Endothelial cell (in vitro differentiated cells): ENCODE measurements around the gene SWI5. TPM values are rescaled to one million over a fixed set of nuclear protein-coding genes. Genes with fewer than 3 reads are reported as not detected.

Experiments used
- DNase-seq: peaks from one replicate; pipeline ENCODE4 v3.0.0; 2021; ENCODE audit warnings: low spot score
- H3K27ac Mint-ChIP-seq: one replicate; pipeline ENCODE4 v1.8.0; 2021; ENCODE audit warnings: mixed read lengths, inconsistent platforms; ENCODE audit not compliant: unreplicated experiment
- H3K27me3 Mint-ChIP-seq: one replicate; pipeline ENCODE4 v1.8.0; 2021; ENCODE audit warnings: mild to moderate bottlenecking, moderate library complexity, mixed read lengths, inconsistent platforms; ENCODE audit not compliant: unreplicated experiment
- H3K36me3 Mint-ChIP-seq: one replicate; pipeline ENCODE4 v1.8.0; 2021; ENCODE audit warnings: mild to moderate bottlenecking, low read depth, mixed read lengths, inconsistent platforms; ENCODE audit not compliant: unreplicated experiment
- H3K4me1 Mint-ChIP-seq: one replicate; pipeline ENCODE4 v1.8.0; 2021; ENCODE audit warnings: mild to moderate bottlenecking, mixed read lengths, inconsistent platforms; ENCODE audit not compliant: unreplicated experiment
- H3K4me3 Mint-ChIP-seq: one replicate; pipeline ENCODE4 v1.8.0; 2021; ENCODE audit warnings: mild to moderate bottlenecking, mixed read lengths, inconsistent platforms; ENCODE audit not compliant: unreplicated experiment
- H3K9me3 Mint-ChIP-seq: one replicate; pipeline ENCODE4 v1.8.0; 2021; ENCODE audit warnings: mixed read lengths, inconsistent platforms; ENCODE audit not compliant: unreplicated experiment
- CTCF ChIP-seq: fragments of 200-600 bp; sonication (generic); IDR thresholded peaks from one replicate; pipeline ENCODE4 v1.5.0; 2021; ENCODE audit warnings: antibody characterized with exemption; ENCODE audit not compliant: unreplicated experiment
- total RNA-seq: library from RNA; stranded (reverse); fragmentation: NEBNext Ultra II Directional; extraction: Animal tissue kit (Norgen Biotek cat#: 25700); gene quantifications from one replicate; pipeline ENCODE4 v1.2.1, GENCODE V29; 2021; ENCODE audit not compliant: unreplicated experiment

SWI5 gene
- total RNA-seq, 1 donor from 2014 or later, result 26.8 TPM

GRCh38 chr9:128271112-128271511 lies 5.0 kb upstream of the SWI5 start:
- H3K9me3 Mint-ChIP-seq, result no peaks in the 10 kb centered on the region
- no peak for TF ChIP-seq CTCF
- no peak overlapping the region for H3K27ac Mint-ChIP-seq
- H3K4me3 Mint-ChIP-seq, result no peak overlapping the region
- peaks cover 8% of the 10 kb centered on the region for H3K4me1 Mint-ChIP-seq
- peaks cover 24% of the 10 kb centered on the region for H3K36me3 Mint-ChIP-seq
- H3K27me3 Mint-ChIP-seq, result peaks cover 6% of the 10 kb centered on the region
- DNase-seq, result no peak

- H3K4me3 Mint-ChIP-seq, result peak overlapping the region; percentile 22
- no peaks in the 10 kb centered on the region for H3K9me3 Mint-ChIP-seq
- peaks cover 23% of the 10 kb centered on the region for H3K36me3 Mint-ChIP-seq
- DNase-seq, result no peak
- peaks cover 12% of the 10 kb centered on the region for H3K4me1 Mint-ChIP-seq
- peak overlapping the region; percentile 7 for H3K27ac Mint-ChIP-seq
- no peak for TF ChIP-seq CTCF
- H3K27me3 Mint-ChIP-seq, result peaks cover 8% of the 10 kb centered on the region
Observed at GRCh38 chr9:128271512-128271911, 4.6 kb upstream of the SWI5 start.

GRCh38 chr9:128274245-128274644 lies 1.8 kb upstream of the SWI5 start:
- Mint-ChIP-seq H3K27me3 (peaks cover 12% of the 10 kb centered on the region), H3K4me3 (peak overlapping the region; percentile 98), H3K36me3 (peaks cover 20% of the 10 kb centered on the region), H3K4me1 (peaks cover 27% of the 10 kb centered on the region), H3K9me3 (no peaks in the 10 kb centered on the region), H3K27ac (no peak overlapping the region)
- DNase-seq, result no peak
- TF ChIP-seq CTCF, result no peak

GRCh38 chr9:128275198-128276007 lies 673 bp upstream of the SWI5 start, which contains the start of gene GOLGA2:
TSS of gene GOLGA2 (minus strand) at chr9:128276007. CDS start at chr9:128275976, 31 bp downstream.
- peak within 1 kb of the TSS; percentile 98 for H3K4me3 Mint-ChIP-seq
- peaks cover 37% of the 10 kb centered on the region for H3K4me1 Mint-ChIP-seq
- no peaks in the 10 kb centered on the region for H3K9me3 Mint-ChIP-seq
- H3K36me3 Mint-ChIP-seq, result peaks cover 20% of the 10 kb centered on the region
- peaks cover 14% of the 10 kb centered on the region for H3K27me3 Mint-ChIP-seq
- peak; percentile 20 for DNase-seq
- no peak for TF ChIP-seq CTCF
- peak within 1 kb of the TSS; percentile 89 for H3K27ac Mint-ChIP-seq
